Measurements from ENCODE around the gene DMXL1.

- no peak for TF ChIP-seq CTCF (IDR thresholded peaks at IDR 0.05)
- no peak for TF ChIP-seq POLR2AphosphoS5 (IDR thresholded peaks at IDR 0.05; ENCODE audit: insufficient read depth in 1 of 2, low read depth in 1 of 2)
Observed at GRCh38 chr5:119129770-119130169, 58.9 kb downstream of the DMXL1 start.

Data from vagina (tissue), 2 donors.